ENCODE measurements around the gene SLC24A4.

Gene SLC24A4

GRCh38 chr14:92356677-92357076, 33.7 kb downstream of the SLC24A4 start:
- Histone ChIP-seq H3K4me3 (no peak overlapping the region), H3K4me1 (no peaks in the 10 kb centered on the region), H3K27ac (no peak overlapping the region), H3K27me3 (no peaks in the 10 kb centered on the region), H3K36me3 (no peaks in the 10 kb centered on the region), H3K4me2 (no peak overlapping the region), H4K20me1 (no peaks in the 10 kb centered on the region), H3K9me3 (no peaks in the 10 kb centered on the region), H3K9ac (no peak overlapping the region)
- no peak for TF ChIP-seq Cebpa-rat (IDR thresholded peaks at IDR 0.05)

- no peaks in the 10 kb centered on the region for H4K20me1 ChIP-seq
- no peaks in the 10 kb centered on the region for H3K9me3 ChIP-seq
- H3K9ac ChIP-seq, result no peak overlapping the region
- no peaks in the 10 kb centered on the region for H3K36me3 ChIP-seq
- no peak overlapping the region for H3K27ac ChIP-seq
- H3K4me1 ChIP-seq, result no peaks in the 10 kb centered on the region
- H3K4me3 ChIP-seq, result no peak overlapping the region
- H3K27me3 ChIP-seq, result no peaks in the 10 kb centered on the region
- TF ChIP-seq Cebpa-rat (IDR thresholded peaks at IDR 0.05), result no peak
- no peak overlapping the region for H3K4me2 ChIP-seq
Observed at GRCh38 chr14:92360651-92361370, 37.8 kb downstream of the SLC24A4 start.

- H3K4me2 ChIP-seq, result no peak overlapping the region
- H3K4me3 ChIP-seq, result no peak overlapping the region
- H3K27me3 ChIP-seq, result no peaks in the 10 kb centered on the region
Observed at GRCh38 chr14:92362781-92363235, 39.8 kb downstream of the SLC24A4 start.

DNA sequence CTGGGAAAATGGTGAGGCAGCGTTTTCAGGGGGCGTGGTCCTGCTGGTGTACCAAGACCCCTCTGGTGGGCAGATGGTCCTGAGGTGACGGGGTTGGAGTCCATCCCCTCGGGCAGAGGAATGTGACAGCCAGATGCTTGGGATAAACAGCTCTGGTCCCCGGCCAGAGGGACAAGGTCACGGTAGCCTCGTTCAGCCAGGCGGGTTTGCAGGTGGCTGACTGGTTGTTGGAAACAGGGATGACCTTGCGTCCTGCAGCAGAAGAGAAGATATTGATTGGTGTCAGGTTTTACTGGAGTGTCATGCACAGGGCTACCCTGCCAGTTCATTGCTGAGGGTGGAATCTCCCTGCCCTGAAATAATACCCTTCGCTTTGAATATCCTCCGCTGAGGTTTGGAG, 43.3 kb downstream of the SLC24A4 start:
- no peak overlapping the region for H3K4me3 ChIP-seq
- H3K4me1 ChIP-seq, result no peaks in the 10 kb centered on the region
- no peak overlapping the region for H3K4me2 ChIP-seq
- no peaks in the 10 kb centered on the region for H3K36me3 ChIP-seq
- H3K27me3 ChIP-seq, result no peaks in the 10 kb centered on the region
- H3K27ac ChIP-seq, result no peak overlapping the region
- TF ChIP-seq Cebpa-rat (IDR thresholded peaks at IDR 0.05), result no peak
- H3K9ac ChIP-seq, result no peak overlapping the region
- no peaks in the 10 kb centered on the region for H4K20me1 ChIP-seq
- H3K9me3 ChIP-seq, result peaks cover 7% of the 10 kb centered on the region

More at GRCh38 chr14:92362781-92363235, 39.8 kb downstream of the SLC24A4 start:
- H3K9me3 ChIP-seq, result no peaks in the 10 kb centered on the region
- no peaks in the 10 kb centered on the region for H4K20me1 ChIP-seq
- H3K27ac ChIP-seq, result no peak overlapping the region
- H3K36me3 ChIP-seq, result no peaks in the 10 kb centered on the region
- H3K9ac ChIP-seq, result no peak overlapping the region
- no peak for TF ChIP-seq Cebpa-rat (IDR thresholded peaks at IDR 0.05)
- no peaks in the 10 kb centered on the region for H3K4me1 ChIP-seq

DNA sequence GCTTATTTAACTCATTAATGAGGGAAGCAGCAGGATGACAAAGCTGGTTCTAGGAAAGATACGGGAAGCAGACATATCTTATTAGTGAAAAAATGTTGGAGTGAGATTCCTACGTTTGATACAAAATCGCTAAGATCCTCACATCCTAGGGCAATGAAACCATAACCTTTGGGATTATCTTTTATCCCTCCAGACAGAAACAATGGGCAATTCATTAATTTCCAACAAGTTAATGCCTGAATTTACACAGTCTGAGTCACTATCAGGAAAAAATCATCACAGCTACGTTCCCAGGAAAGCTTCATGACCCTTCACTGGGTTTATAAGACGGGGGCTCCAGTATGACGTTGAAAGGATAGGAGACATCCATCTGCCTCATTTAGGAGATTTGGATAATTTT, 45.0 kb downstream of the SLC24A4 start:
- Histone ChIP-seq H4K20me1 (no peaks in the 10 kb centered on the region), H3K27ac (no peak overlapping the region), H3K9ac (no peak overlapping the region), H3K27me3 (no peaks in the 10 kb centered on the region), H3K36me3 (no peaks in the 10 kb centered on the region), H3K4me2 (no peak overlapping the region), H3K4me3 (no peak overlapping the region), H3K9me3 (peaks cover 21% of the 10 kb centered on the region), H3K4me1 (no peaks in the 10 kb centered on the region)
- TF ChIP-seq Cebpa-rat (IDR thresholded peaks at IDR 0.05), result no peak

DNA sequence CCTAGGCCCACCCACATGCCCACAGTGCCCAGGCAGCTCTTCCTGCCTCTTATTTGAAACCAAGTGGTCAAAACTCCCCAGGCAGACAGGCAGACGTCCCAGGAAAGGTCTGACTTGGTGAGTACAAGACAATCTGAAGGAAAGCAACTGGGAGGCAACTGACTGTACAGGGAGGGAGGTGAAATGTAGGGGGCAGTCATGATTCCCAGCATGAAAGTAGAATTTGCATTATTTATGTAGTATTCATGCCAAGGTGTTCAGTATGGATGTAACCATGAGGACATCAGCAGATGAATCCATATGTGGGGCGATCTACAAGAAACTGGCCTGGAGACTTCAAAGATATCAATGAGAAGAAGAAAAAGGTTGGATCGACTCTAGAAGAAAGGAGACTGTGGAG, 46.1 kb downstream of the SLC24A4 start:
- Histone ChIP-seq H3K4me3 (no peak overlapping the region), H3K4me1 (no peaks in the 10 kb centered on the region), H4K20me1 (no peaks in the 10 kb centered on the region), H3K36me3 (no peaks in the 10 kb centered on the region), H3K4me2 (no peak overlapping the region), H3K9ac (no peak overlapping the region), H3K27ac (no peak overlapping the region), H3K27me3 (no peaks in the 10 kb centered on the region), H3K9me3 (peaks cover 21% of the 10 kb centered on the region)
- TF ChIP-seq Cebpa-rat (IDR thresholded peaks at IDR 0.05), result no peak

DNA sequence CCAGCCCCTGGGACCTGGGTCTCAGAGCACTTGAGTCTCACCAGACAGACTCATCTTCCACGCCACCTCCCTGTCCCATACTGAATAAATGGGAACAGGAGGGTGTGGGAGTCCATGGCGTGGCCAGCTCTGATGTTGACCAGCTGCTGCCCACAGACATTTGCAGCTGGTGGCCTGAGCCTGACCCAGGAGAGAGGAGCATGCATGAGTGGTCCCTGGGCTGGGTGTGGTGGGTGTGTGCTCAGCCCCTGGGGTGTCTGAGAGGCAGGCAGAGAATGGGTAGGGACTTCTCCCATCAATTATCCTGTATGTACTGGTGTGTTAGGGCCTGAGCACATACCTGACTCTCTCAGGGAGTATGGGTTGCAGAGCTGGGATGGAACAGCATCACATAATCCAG, 49.3 kb downstream of the SLC24A4 start:
- Histone ChIP-seq H4K20me1 (no peaks in the 10 kb centered on the region), H3K27me3 (no peaks in the 10 kb centered on the region), H3K9me3 (peaks cover 21% of the 10 kb centered on the region), H3K4me3 (no peak overlapping the region), H3K9ac (no peak overlapping the region), H3K27ac (no peak overlapping the region), H3K36me3 (no peaks in the 10 kb centered on the region), H3K4me1 (no peaks in the 10 kb centered on the region), H3K4me2 (no peak overlapping the region)
- no peak for TF ChIP-seq Cebpa-rat (IDR thresholded peaks at IDR 0.05)

GRCh38 chr14:92373336-92373735, 50.4 kb downstream of the SLC24A4 start:
- no peaks in the 10 kb centered on the region for H3K27me3 ChIP-seq

GRCh38 chr14:92380131-92380530, 57.2 kb downstream of the SLC24A4 start:
- H3K27me3 ChIP-seq, result no peaks in the 10 kb centered on the region

More at GRCh38 chr14:92373336-92373735, 50.4 kb downstream of the SLC24A4 start:
- H3K9me3 ChIP-seq, result peaks cover 21% of the 10 kb centered on the region
- H4K20me1 ChIP-seq, result no peaks in the 10 kb centered on the region
- no peak for TF ChIP-seq Cebpa-rat (IDR thresholded peaks at IDR 0.05)
- H3K4me2 ChIP-seq, result no peak overlapping the region
- no peaks in the 10 kb centered on the region for H3K36me3 ChIP-seq
- H3K4me1 ChIP-seq, result no peaks in the 10 kb centered on the region
- H3K4me3 ChIP-seq, result no peak overlapping the region
- H3K27ac ChIP-seq, result no peak overlapping the region
- H3K9ac ChIP-seq, result no peak overlapping the region

DNA sequence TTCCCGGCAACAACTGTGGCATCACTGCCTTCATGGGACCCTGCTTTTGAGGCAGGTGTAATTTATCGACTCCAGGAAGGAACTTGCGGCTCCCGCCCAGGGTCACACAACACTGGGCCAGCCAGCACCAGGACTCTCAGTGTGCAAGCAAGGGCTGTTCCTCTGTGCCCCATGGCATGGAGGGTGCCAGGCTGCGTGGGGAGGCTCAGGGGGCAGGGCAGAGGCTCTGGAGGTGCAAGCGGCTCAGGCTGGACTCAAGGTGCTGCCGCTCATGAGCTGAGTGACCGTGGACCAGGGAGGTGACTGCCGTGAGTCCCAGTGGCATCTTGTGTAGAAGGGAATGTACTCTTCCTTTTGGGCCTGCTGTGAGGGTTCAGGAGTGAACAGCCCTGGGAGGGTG, 57.6 kb downstream of the SLC24A4 start:
- TF ChIP-seq Cebpa-rat (IDR thresholded peaks at IDR 0.05), result no peak
- Histone ChIP-seq H3K27ac (no peak overlapping the region), H4K20me1 (no peaks in the 10 kb centered on the region), H3K4me3 (no peak overlapping the region), H3K36me3 (no peaks in the 10 kb centered on the region), H3K9me3 (no peaks in the 10 kb centered on the region), H3K4me2 (no peak overlapping the region), H3K4me1 (no peaks in the 10 kb centered on the region), H3K27me3 (no peaks in the 10 kb centered on the region), H3K9ac (no peak overlapping the region)

More at GRCh38 chr14:92380131-92380530, 57.2 kb downstream of the SLC24A4 start:
- no peak overlapping the region for H3K4me2 ChIP-seq
- no peak overlapping the region for H3K4me3 ChIP-seq
- H3K27ac ChIP-seq, result no peak overlapping the region
- no peak overlapping the region for H3K9ac ChIP-seq
- TF ChIP-seq Cebpa-rat (IDR thresholded peaks at IDR 0.05), result no peak
- no peaks in the 10 kb centered on the region for H3K9me3 ChIP-seq
- no peaks in the 10 kb centered on the region for H4K20me1 ChIP-seq
- no peaks in the 10 kb centered on the region for H3K36me3 ChIP-seq
- H3K4me1 ChIP-seq, result no peaks in the 10 kb centered on the region

Data from BLaER1 (cell line).